ENCODE measurements around the gene TRIM62.

DNA sequence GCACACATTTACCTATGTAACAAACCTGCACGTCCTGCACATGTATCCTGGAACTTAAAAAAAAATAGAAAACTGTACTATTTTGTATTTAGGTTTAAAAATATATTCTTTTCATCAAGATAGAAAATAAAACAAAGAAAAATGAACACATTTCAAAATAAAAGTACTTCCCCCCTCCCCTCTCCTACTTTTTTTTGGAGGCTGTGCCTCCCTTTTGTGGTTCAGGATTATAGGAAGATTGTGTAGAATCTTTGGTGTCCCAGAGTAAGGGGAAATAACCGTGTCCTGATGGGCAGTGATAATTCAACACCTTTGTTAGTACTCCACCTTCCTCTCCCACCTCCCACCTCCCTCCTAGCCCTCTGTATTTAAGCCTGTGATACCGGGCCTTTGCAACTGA, 40.1 kb downstream of the TRIM62 start:
- TF ChIP-seq POLR2A (IDR thresholded peaks at IDR 0.05) (no peak), POLR2AphosphoS5 (IDR thresholded peaks at IDR 0.05) (no peak)
- TF ChIP-seq, protein P1, sequence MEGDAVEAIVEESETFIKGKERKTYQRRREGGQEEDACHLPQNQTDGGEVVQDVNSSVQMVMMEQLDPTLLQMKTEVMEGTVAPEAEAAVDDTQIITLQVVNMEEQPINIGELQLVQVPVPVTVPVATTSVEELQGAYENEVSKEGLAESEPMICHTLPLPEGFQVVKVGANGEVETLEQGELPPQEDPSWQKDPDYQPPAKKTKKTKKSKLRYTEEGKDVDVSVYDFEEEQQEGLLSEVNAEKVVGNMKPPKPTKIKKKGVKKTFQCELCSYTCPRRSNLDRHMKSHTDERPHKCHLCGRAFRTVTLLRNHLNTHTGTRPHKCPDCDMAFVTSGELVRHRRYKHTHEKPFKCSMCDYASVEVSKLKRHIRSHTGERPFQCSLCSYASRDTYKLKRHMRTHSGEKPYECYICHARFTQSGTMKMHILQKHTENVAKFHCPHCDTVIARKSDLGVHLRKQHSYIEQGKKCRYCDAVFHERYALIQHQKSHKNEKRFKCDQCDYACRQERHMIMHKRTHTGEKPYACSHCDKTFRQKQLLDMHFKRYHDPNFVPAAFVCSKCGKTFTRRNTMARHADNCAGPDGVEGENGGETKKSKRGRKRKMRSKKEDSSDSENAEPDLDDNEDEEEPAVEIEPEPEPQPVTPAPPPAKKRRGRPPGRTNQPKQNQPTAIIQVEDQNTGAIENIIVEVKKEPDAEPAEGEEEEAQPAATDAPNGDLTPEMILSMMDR (IDR thresholded peaks at IDR 0.05 in 8 of 11, conservative IDR thresholded peaks at IDR 0.05 in 3 of 11) = no peak
